Heart left ventricle (tissue), 16 donors: ENCODE data around the gene TIAM2. TPM values are rescaled to one million over a fixed set of nuclear protein-coding genes. Genes with fewer than 3 reads are reported as not detected.

ENCODE experiments used
- ATAC-seq, 4 donors: fragments of 200-7000 bp; cut with Tn5 transposase; one replicate each; pipeline ENCODE4 v1.9.1; 2020 to 2022; ENCODE audit warnings: moderate library complexity in 4 of 4, mild to moderate bottlenecking in 3 of 4, moderate number of reproducible peaks in 1 of 4
- DNase-seq, 5 donors: peaks; one replicate each; pipeline ENCODE4 v3.0.0-alpha.2; 2020
- H3K27ac ChIP-seq, 12 donors: fragments of 200-600 bp; sonication (generic) in 4 of 12; one replicate each; pipeline versions ENCODE4 v1.5.0 to v1.8.0; 2016 to 2022; ENCODE audit warnings: mild to moderate bottlenecking in 2 of 12
- H3K27me3 ChIP-seq, 9 donors: fragments of 200-600 bp; sonication (generic) in 2 of 9; one replicate each; pipeline versions ENCODE4 v1.5.1 to v1.8.0; 2016 to 2022; ENCODE audit warnings: mild to moderate bottlenecking in 3 of 9
- H3K36me3 ChIP-seq, 9 donors: fragments of 200-600 bp; sonication (generic) in 2 of 9; one replicate each; pipeline versions ENCODE4 v1.5.0 to v1.8.0; 2018 to 2022; ENCODE audit warnings: mild to moderate bottlenecking in 2 of 9
- H3K4me1 ChIP-seq, 12 donors: fragments of 200-600 bp; sonication (generic) in 4 of 12; one replicate each; pipeline versions ENCODE4 v1.5.0 to v1.8.0; 2016 to 2022; ENCODE audit warnings: mild to moderate bottlenecking in 3 of 12
- H3K4me3 ChIP-seq, 12 donors: fragments of 200-600 bp; sonication (generic) in 4 of 12; one replicate each; pipeline versions ENCODE4 v1.5.0 to v1.8.0; 2017 to 2022; ENCODE audit warnings: mild to moderate bottlenecking in 9 of 12, moderate library complexity in 4 of 12
- H3K9me3 ChIP-seq, 12 donors: fragments of 200-600 bp; sonication (generic) in 4 of 12; one replicate each; pipeline versions ENCODE4 v1.5.0 to v1.8.0; 2016 to 2022; ENCODE audit warnings: mild to moderate bottlenecking in 1 of 12
- POLR2A ChIP-seq, 2 donors: fragments of 450-650 bp; IDR thresholded peaks; one replicate each; pipeline ENCODE4 v1.6.1; 2017; ENCODE audit warnings: antibody characterized with exemption in 2 of 2, mild to moderate bottlenecking in 2 of 2, moderate library complexity in 2 of 2
- WGBS, 4 donors: extraction: QIAGEN DNeasy Blood & Tissue Kit in 2 of 4; methylation state at CpG; one replicate each; pipeline versions ENCODE4 v1.1.5 to v1.1.7; 2013 to 2018; 5-methylcytosine and 5-hydroxymethylcytosine counted together
- intact Hi-C, 10 donors: fragments of 100-400 bp; cut with DNase I; formaldehyde crosslinking; loops; one replicate each; pipeline versions ENCODE4 v1.11.1 to v1.14.2; 2022
- polyA plus RNA-seq, 2 donors: library from polyadenylated mRNA; stranded (reverse); fragments of 200-250 nt; gene quantifications; one replicate each; pipeline ENCODE4 v1.2.3, GENCODE V29; 2013
- total RNA-seq, 9 donors: library from RNA; depleted of rRNA in 2 of 9; stranded (reverse); fragments of >200 nt in 2 of 9; fragmentation: NEBNext Ultra II Directional in 3 of 9; extraction: Animal tissue kit (Norgen Biotek cat#: 25700) in 3 of 9; gene quantifications; one replicate each; pipeline versions ENCODE4 v1.1.0 to v1.2.4, GENCODE V29; 2016 to 2023
- TF ChIP-seq, protein P1 (sequence below), 12 donors: fragments of 200-600 bp; sonication (generic) in 4 of 12; IDR thresholded peaks; one replicate each; pipeline versions ENCODE4 v1.5.0 to v1.8.0; 2018 to 2022; ENCODE audit warnings: antibody characterized with exemption in 12 of 12, mild to moderate bottlenecking in 5 of 12
- donor health status: ischemic (EF 13 %, LVEDD 7.1; RV severe dilation, severe dysfunction).
- donor health status: healthy with polysubstance abuse.
- donor health status: DM: no; HTN: yes; CAD: no.
- donor health status: DM: no; HTN: no; CAD: no.
- donor health status: ischemic (EF 25% LVEDD 6.9; RV normal size, moderate dysfunction).
- donor health status: ischemic (EF 25% LVEDD 5.7; RV mildly dilated, moderate dysfunction).
- donor health status: healthy.
- donor health status: DM: yes; HTN: yes; CAD: no.
- donor health status: ischemic (EF 35%, LVEDD 5.7; RV mildly dilated, moderate dysfunction).
- donor health status: nonischemic (EF 11% LVEDD 7.7; RV severe dilation, severe dysfunction).
- donor health status: DM: yes; HTN: yes; CAD: no.
- donor health status: PGD.
- donor health status: ischemic (EF 29% LVEDD 5.4; RV normal size, mild dysfunction).
- donor health status: nonischemic (EF 23%, LVEDD 6.1; RV moderate dilation, normal function).

Gene TIAM2
- total and polyA plus RNA-seq, 11 donors, result 4.6 to 16.5 (median 12.6) TPM

GRCh38 chr6:155256122-155256795 is 261.1 kb downstream of the TIAM2 start:
- DNase-seq (peak in 1 of 5 donors; percentile 43), ATAC-seq (peak in 3 of 4 donors; percentile 32 to 59 (median 38))
- H3K9me3 ChIP-seq, result no peaks in the 10 kb centered on the region
- 52 to 71% (median 69%) methylated on average over 13 of the region's 13 CpGs for WGBS, 4 donors
- H3K4me1 ChIP-seq, result peaks cover 0 to 23% (median 3%) of the 10 kb centered on the region in 12 donors
- no peak overlapping the region for H3K4me3 ChIP-seq
- intact Hi-C loops, result loop anchor here in 1 of 10 donors (10.0 kb wide), 1 partner anchor 321 kb away; no protein-coding TSS in a partner anchor
- H3K36me3 ChIP-seq, result peaks cover 0 to 82% (median 71%) of the 10 kb centered on the region in 9 donors
- no peaks in the 10 kb centered on the region for H3K27me3 ChIP-seq
- H3K27ac ChIP-seq, result no peak overlapping the region
- TF ChIP-seq, protein P1, sequence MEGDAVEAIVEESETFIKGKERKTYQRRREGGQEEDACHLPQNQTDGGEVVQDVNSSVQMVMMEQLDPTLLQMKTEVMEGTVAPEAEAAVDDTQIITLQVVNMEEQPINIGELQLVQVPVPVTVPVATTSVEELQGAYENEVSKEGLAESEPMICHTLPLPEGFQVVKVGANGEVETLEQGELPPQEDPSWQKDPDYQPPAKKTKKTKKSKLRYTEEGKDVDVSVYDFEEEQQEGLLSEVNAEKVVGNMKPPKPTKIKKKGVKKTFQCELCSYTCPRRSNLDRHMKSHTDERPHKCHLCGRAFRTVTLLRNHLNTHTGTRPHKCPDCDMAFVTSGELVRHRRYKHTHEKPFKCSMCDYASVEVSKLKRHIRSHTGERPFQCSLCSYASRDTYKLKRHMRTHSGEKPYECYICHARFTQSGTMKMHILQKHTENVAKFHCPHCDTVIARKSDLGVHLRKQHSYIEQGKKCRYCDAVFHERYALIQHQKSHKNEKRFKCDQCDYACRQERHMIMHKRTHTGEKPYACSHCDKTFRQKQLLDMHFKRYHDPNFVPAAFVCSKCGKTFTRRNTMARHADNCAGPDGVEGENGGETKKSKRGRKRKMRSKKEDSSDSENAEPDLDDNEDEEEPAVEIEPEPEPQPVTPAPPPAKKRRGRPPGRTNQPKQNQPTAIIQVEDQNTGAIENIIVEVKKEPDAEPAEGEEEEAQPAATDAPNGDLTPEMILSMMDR (IDR thresholded peaks at IDR 0.05), result no peak
- no peak for TF ChIP-seq POLR2A (IDR thresholded peaks at IDR 0.05)

DNA sequence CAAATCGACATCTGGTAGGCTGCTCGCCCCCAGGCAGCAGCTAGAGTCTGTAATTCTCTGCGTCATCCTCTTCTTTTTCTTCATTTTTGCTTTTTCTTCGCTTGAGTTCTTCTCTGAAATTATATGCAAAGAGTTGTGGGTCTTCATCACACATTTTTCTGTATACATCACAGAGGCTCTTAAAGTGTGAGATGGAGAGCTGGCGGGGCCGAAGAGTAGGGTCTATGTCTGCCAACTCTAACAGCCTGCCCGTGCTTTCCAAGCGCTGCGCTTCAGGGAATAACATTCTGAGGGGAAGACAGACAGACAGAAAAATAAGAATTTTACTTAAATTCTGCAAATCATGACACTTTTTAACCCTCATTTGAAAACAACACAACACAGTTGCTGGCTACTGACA is 262.7 kb downstream of the TIAM2 start:
- H3K36me3 ChIP-seq, result peaks cover 0 to 73% (median 61%) of the 10 kb centered on the region in 9 donors
- no peak overlapping the region for H3K27ac ChIP-seq
- no peaks in the 10 kb centered on the region for H3K27me3 ChIP-seq
- DNase-seq, result no peak
- no peak for TF ChIP-seq POLR2A (IDR thresholded peaks at IDR 0.05)
- TF ChIP-seq, protein P1 (IDR thresholded peaks at IDR 0.05), result no peak
- intact Hi-C loops, result loop anchor here in 1 of 10 donors (10.0 kb wide), 1 partner anchor 323 kb away; no protein-coding TSS in a partner anchor
- H3K9me3 ChIP-seq, result no peaks in the 10 kb centered on the region
- H3K4me3 ChIP-seq, result no peak overlapping the region
- WGBS, 4 donors, result 83 to 96% (median 91%) methylated on average over 9 of the region's 9 CpGs
- peaks cover 0 to 22% (median 4%) of the 10 kb centered on the region in 12 donors for H3K4me1 ChIP-seq
- no peak for ATAC-seq

DNA sequence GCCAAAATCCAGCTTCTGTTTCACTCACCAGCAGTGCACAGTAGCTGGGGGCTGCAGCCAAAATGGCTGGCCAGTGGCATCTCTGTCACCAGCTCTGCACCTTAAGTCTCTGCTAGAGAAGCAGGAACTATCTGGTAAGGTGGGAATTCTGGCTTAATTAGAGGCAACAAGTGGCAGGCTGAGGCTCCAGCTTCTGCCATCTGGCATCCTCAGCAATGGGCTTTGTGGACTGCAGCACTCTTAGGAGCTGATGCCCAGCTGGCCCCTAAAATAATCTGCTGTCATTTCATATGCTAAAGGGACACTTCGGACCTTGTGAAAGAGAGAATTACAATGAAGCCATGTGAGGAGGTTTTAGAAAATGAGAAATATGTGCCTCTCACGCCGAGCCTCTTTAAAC is 264.1 kb downstream of the TIAM2 start:
- WGBS, 4 donors, result 93 to 96% (median 95%) methylated on average over 3 of the region's 3 CpGs
- Histone ChIP-seq H3K27ac (no peak overlapping the region), H3K4me1 (peaks cover 0 to 28% (median 4%) of the 10 kb centered on the region in 12 donors), H3K4me3 (no peak overlapping the region), H3K36me3 (peaks cover 0 to 62% (median 58%) of the 10 kb centered on the region in 9 donors), H3K27me3 (no peaks in the 10 kb centered on the region), H3K9me3 (no peaks in the 10 kb centered on the region)
- DNase-seq (no peak), ATAC-seq (no peak)
- TF ChIP-seq POLR2A (IDR thresholded peaks at IDR 0.05), result no peak
- TF ChIP-seq, protein P1 (IDR thresholded peaks at IDR 0.05), result no peak
- intact Hi-C loops, result loop anchor here in 1 of 10 donors (10.0 kb wide), 1 partner anchor 324 kb away; no protein-coding TSS in a partner anchor

- TF ChIP-seq POLR2A (IDR thresholded peaks at IDR 0.05), result no peak
- TF ChIP-seq, protein P1 (IDR thresholded peaks at IDR 0.05), result no peak
- no peak for ATAC-seq
- Histone ChIP-seq H3K36me3 (peaks cover 0 to 55% (median 51%) of the 10 kb centered on the region in 9 donors), H3K27me3 (no peaks in the 10 kb centered on the region), H3K9me3 (no peaks in the 10 kb centered on the region), H3K27ac (no peak overlapping the region), H3K4me3 (no peak overlapping the region), H3K4me1 (peaks cover 0 to 29% (median 4%) of the 10 kb centered on the region in 12 donors)
- DNase-seq, result no peak
- WGBS, 4 donors, result 82 to 96% (median 85%) methylated on average over 5 of the region's 5 CpGs
- intact Hi-C loops, result loop anchor here in 1 of 10 donors (10.0 kb wide), 1 partner anchor 325 kb away; no protein-coding TSS in a partner anchor
Observed at GRCh38 chr6:155259897-155260296, 264.8 kb downstream of the TIAM2 start.
